Measurements from ENCODE around the gene ANKRD65.
"Not testable (repeated sequence)": the region's sequence is repeated elsewhere in the genome, so short reads cannot be mapped to it uniquely, and the experiment has no call there.

ANKRD65 gene

GRCh38 chr1:1430114-1430982, 9.3 kb upstream of the ANKRD65 start:
- peak; percentile 84 for DNase-seq (ENCODE audit: low spot score)

GRCh38 chr1:1429671-1430073, 8.6 kb upstream of the ANKRD65 start:
- no peak for DNase-seq (ENCODE audit: low spot score)

GRCh38 chr1:1428967-1429366, 7.9 kb upstream of the ANKRD65 start:
- not testable (repeated sequence) for DNase-seq (ENCODE audit: low spot score)

GRCh38 chr1:1428174-1428573, 7.1 kb upstream of the ANKRD65 start:
- no peak for DNase-seq (ENCODE audit: low spot score)

- no peak for DNase-seq (ENCODE audit: low spot score)
Observed at GRCh38 chr1:1427820-1428148, 6.7 kb upstream of the ANKRD65 start.

GRCh38 chr1:1427106-1427819, 6.2 kb upstream of the ANKRD65 start:
- DNase-seq (ENCODE audit: low spot score): peak; percentile 69

- no peak for DNase-seq (ENCODE audit: low spot score)
Observed at GRCh38 chr1:1426496-1427105, 5.5 kb upstream of the ANKRD65 start.

GRCh38 chr1:1425753-1426495, 4.8 kb upstream of the ANKRD65 start:
- peak; percentile 6 for DNase-seq (ENCODE audit: low spot score)

GRCh38 chr1:1425426-1425752, 4.3 kb upstream of the ANKRD65 start:
- no peak for DNase-seq (ENCODE audit: low spot score)

GRCh38 chr1:1424707-1425106, 3.6 kb upstream of the ANKRD65 start:
- DNase-seq (ENCODE audit: low spot score): no peak

- no peak for DNase-seq (ENCODE audit: low spot score)
Observed at GRCh38 chr1:1423245-1423597, 2.1 kb upstream of the ANKRD65 start.

GRCh38 chr1:1422465-1423244, 1.6 kb upstream of the ANKRD65 start:
- no peak for DNase-seq (ENCODE audit: low spot score)

GRCh38 chr1:1421907-1422464, 910 bp upstream of the ANKRD65 start:
- DNase-seq (ENCODE audit: low spot score): peak; percentile 4

- DNase-seq (ENCODE audit: low spot score): peak; percentile 5
Observed at GRCh38 chr1:1420654-1421141, 378 bp downstream of the ANKRD65 start.

GRCh38 chr1:1419813-1420653, 1.0 kb downstream of the ANKRD65 start:
- DNase-seq (ENCODE audit: low spot score): peak; percentile 73

GRCh38 chr1:1419363-1419812, 1.7 kb downstream of the ANKRD65 start:
- no peak for DNase-seq (ENCODE audit: low spot score)

- DNase-seq (ENCODE audit: low spot score): no peak
Observed at GRCh38 chr1:1418464-1419362, 2.4 kb downstream of the ANKRD65 start.

GRCh38 chr1:1417825-1418463, 3.1 kb downstream of the ANKRD65 start:
- not testable (repeated sequence) for DNase-seq (ENCODE audit: low spot score)

GRCh38 chr1:1417396-1417795, 3.7 kb downstream of the ANKRD65 start:
- DNase-seq (ENCODE audit: low spot score): not testable (repeated sequence)
